Umbilical cord (tissue), 2 donors: ENCODE results near the gene CLDN5. TPM values are rescaled to one million over a fixed set of nuclear protein-coding genes. Genes with fewer than 3 reads are reported as not detected.
"Not testable (repeated sequence)": the region's sequence is repeated elsewhere in the genome, so short reads cannot be mapped to it uniquely, and the experiment has no call there.

Experiments
- DNase-seq: peaks from one replicate; pipeline ENCODE4 v3.0.0-alpha.2; 2015; ENCODE audit warnings: low spot score
- total RNA-seq: library from RNA; depleted of rRNA; stranded (reverse); fragments of >200 nt; gene quantifications from one replicate; pipeline ENCODE4 v1.2.3, GENCODE V29; 2014; ENCODE audit warnings: low replicate concordance; ENCODE audit not compliant: insufficient read depth

The CLDN5 gene
- total RNA-seq, 1 donor from 2014 or later, result 8.7 TPM

DNA sequence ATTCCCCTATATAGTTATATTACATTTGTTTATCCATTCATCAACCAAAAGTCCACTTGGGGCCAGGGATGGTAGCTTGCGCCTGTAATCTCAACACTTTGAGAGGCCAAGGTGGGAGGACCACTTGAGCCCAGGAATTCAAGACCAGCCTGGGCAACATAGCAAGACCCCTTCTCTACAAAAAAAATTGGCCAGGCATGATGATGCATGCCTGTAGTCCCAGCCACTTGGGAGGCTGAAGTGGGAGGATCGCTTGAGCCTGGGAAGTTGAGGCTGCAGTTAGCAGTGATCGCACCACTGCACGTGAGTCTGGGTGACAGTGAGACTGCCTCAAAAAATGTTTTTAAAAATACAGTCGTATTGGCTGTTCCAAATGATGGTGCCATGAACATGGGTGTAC, 24.2 kb upstream of the CLDN5 start:
- DNase-seq, result not testable (repeated sequence)

GRCh38 chr22:19547620-19548019, 23.4 kb upstream of the CLDN5 start:
- no peak for DNase-seq

GRCh38 chr22:19546680-19547079, 22.5 kb upstream of the CLDN5 start:
- no peak for DNase-seq

DNA sequence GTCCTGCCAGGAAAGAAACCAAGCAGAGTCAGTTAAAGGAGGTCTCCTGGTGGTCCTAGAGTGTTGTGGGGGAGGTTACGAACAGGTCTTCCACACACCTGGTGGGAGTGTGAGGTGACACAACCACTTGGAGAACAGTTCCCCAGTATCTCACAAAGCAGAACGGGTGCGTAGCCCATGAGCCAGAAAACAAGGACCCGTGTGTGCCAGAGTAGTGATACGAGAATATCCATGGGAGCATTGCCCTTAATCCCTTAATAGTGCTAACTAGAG, 21.7 kb upstream of the CLDN5 start:
- DNase-seq, result no peak

DNA sequence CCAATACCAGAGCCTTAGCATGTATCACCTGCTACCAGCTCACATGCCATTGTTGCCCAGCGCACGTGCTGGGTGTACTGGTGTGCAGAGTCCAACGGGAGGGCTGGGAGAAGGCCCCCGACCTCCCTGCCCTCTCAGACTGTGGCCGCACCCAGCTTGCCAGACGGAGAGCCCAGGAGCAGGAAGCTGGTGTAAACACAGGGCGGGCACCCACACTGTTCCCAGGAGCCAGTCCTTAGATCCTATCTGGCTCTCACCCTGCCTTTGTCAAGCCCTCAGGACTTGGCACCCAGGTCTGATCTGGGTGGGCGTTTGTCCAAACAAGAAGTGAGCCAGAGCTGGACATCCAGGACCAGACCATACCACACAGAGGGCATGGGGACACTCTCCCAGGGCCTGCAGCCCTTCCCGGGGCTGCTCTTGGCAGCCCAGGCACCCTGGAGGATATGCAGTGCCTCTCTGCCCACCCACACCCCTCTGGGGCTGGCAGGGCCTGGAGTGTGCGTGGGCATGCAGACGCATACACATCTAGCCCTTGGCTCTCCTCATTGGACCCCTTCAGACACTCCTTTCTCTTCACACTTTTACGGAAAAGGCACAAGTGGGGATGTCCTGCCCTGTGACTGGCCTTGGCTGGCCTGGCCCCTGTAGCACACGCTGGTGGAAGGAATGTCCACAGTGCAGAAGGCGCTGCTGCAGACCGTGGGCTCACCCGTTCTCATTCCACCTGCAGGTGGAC, 19.9 kb upstream of the CLDN5 start:
- DNase-seq, result no peak

DNA sequence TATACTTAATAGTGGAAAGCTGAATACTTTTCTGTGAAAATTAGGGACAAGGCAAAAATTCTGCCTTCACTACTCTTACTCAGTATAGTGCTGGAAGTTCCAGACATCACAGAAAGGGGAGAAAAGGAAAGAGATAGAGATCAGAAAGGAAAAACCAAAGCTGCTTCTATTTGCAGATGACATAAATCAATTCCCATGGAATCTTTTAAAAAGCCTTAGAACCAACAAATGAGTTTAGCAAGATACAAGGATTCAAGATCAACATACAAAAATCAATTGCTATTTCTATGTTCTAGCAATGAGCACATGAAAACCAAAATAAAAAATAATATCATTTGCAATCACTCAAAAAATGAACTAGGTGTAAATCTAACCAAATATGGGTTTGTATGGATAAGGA, 16.2 kb upstream of the CLDN5 start:
- no peak for DNase-seq

DNA sequence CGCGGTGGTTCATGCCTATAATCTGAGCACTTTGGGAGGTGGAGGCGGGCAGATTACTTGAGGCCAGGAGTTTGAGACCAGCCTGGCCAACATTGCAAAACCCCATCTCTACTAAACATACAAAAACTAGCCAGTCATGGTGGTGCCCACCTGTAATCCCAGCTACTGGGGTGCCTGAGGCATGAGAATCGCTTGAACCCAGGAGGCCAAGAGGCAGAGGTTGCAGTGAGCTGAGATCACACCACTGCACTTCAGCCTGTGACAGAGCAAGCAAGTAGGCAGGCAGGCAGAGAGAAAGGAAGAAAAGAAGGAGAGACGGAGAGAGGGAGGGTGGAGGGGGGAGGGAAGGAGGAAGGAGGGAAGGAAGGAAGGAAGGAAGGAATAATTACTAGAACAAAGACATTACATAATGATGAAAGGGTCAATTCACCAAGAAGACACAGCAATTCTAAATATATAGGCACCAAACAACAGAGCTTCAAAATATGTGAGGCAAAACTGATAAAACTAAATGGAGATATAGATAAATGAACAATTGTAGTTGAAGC, 13.8 kb upstream of the CLDN5 start:
- no peak for DNase-seq

DNA sequence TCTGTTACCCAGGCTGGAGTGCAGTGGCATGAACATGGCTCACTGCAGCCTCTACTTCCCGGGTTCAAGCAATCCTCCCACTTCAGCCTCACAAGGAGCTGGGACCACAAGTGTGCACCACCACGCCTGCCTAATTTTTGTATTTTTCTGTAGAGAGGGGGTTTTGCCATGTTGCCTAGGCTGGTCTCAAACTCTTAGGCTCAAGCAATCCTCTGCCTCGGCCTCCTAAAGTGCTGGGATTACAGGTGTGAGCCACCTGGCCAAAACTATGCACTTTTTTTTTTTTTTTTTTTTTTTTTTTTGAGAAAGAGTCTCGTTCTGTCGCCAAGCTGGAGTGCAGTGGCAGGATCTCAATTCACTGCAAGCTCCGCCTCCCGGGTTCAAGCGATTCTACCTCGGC, 12.4 kb upstream of the CLDN5 start:
- no peak for DNase-seq

- DNase-seq, result no peak
Observed at GRCh38 chr22:19535001-19535400, 10.8 kb upstream of the CLDN5 start.

DNA sequence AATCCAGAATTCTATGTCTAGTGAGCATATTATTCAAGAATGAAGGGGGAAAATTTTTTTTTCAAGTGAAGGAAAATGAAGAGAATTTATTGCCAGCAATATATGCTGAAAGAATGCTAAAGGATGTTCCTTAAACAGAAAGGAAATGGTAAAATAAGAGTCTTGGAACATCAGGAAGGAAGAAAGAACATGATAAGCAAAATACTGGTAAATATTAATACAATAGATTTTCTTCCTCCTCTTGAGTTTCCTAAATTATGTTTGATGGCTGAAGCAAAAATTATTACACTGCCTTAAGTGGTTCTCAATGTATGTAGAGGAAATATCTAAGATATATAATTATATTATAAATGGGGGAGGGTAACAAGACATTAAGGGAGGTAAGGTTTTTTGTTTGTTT, 9.6 kb upstream of the CLDN5 start:
- no peak for DNase-seq

- DNase-seq, result no peak
Observed at GRCh38 chr22:19533049-19533626, 8.9 kb upstream of the CLDN5 start.

- not testable (repeated sequence) for DNase-seq
Observed at GRCh38 chr22:19531327-19531726, 7.1 kb upstream of the CLDN5 start.

GRCh38 chr22:19530751-19531150, 6.5 kb upstream of the CLDN5 start:
- DNase-seq, result no peak

DNA sequence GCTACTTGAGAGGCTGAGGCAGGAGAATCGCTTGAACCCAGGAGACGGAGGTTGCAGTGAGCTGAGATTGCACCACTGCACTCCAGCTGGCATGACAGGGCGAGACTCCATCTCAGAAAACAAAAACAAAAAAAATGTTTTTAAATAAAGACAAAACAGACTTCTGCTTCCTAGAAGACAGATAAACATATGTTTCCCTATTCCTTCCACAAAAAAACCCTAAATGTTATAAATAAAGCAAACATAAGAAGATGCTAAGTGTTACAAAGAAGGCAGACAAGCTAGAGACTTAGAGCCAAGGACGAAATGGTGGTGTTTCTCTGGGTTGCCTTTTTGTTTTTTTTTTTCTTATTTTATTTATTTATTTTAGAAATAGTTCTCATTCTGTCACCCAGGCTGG, 5.6 kb upstream of the CLDN5 start:
- DNase-seq, result no peak

DNA sequence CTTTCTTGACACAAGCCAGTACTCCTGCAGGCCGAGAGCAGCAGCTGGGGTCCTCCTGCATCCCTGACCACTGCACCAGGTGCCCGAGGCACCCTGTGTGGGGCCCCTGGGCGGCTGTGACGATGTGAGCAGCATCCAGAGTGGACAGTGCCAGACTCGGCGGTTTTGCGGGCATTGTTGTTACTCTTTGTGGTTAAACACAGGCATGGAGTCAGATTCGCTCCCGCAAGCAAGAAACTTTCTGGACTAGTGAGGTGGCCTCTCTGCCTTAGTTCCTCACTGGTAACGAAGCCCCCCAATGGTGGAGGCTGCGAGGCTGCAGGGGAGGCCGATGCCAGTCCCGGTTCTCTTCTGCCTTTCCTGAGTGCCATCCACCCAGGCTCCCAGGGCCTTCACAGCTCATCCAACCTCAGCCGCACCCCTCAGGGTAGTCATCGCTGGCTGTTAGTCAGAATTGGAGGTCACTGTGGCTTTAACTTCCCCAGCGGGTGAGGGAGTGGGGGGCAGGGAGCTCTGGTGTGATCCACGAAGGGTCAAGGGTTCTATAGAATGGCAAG, 3.7 kb upstream of the CLDN5 start:
- no peak for DNase-seq

DNA sequence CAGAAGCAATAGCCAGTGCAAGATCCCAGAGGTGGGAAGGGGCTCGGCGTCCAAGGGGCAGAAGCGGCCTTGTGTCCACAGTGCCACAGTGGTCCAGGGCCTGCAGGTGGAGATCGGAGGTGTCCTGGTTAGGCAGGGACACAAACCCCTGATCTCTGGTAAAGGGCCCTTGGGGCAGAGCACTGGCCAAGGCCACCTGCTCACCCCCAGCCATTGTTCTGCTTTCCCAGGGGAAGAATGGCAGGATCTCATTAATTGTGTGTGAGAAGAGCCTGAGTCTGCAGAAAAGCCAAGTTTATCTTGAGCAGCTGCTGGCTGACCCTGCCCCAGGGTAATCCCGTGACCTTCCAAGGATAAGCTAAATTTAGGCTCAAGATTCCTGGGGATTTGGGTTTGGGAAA, 3.1 kb upstream of the CLDN5 start:
- DNase-seq, result no peak

DNA sequence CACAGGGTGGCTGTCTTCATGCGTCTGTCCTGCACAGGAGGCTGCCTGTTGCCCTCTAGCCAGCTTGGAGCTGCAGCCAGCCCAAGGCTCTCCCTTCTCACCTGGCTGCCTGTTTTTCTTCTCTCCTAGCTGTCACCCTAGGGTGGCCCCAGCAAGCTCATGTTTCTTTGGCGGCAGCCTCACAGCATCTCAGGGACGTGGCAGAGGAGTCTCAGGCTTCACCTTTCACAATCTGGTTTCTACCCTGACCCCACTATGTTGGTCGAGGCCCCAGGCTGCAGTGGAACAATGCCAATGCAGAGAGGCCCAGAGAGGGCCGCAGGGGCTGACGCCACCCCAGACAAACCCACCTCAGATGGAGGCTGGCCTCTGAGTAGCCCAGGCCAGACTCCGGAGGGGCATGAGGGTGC, 2.5 kb upstream of the CLDN5 start:
- DNase-seq, result no peak

- no peak for DNase-seq
Observed at GRCh38 chr22:19526076-19526701, 2.0 kb upstream of the CLDN5 start.

DNA sequence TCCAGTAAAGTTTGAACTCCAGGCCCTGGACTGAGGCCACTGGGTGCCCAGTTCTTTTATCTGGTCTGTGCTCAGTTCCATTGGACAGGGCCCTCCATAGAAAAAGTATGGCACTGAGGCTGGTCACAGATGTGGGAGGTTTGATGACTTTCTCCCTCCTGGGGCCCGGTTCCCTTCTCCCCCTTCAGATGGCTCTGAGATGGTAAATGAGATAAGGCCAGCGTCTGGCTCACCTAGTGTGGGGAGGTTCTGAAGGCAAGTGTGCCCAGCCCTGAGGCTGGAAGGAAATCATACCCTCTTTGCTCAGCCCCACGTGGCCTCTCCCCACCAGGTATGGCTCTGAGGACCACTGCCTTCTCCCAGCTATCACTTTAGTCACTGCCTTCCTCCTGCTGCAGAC, 1.5 kb upstream of the CLDN5 start:
- no peak for DNase-seq

DNA sequence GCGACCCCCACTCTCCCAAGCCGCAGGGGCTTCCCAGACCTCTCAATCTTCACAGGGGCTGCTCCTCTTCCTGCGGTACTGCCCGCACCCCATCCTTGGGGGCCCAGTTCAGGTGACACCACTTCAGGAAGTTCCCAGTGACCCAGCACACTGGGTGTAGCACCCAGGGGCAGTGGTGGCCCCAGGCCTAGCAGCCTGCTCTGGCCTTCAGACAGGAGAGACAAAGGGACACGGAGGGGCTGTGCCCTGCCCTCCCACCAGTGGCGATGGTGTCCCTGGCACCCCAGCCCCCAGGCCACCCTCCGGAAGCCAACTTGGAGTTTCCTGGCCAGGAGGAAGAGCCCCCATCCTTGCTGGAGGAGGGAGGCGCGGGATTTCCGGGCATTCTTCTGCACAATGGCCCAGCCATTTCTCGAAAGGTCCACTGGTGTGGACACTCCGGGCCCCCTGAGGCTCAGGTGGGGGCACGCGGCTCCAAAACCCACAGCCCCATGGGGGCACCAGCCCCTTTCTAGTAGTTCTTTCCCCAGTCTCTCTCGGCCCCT, 978 bp upstream of the CLDN5 start:
- no peak for DNase-seq

DNA sequence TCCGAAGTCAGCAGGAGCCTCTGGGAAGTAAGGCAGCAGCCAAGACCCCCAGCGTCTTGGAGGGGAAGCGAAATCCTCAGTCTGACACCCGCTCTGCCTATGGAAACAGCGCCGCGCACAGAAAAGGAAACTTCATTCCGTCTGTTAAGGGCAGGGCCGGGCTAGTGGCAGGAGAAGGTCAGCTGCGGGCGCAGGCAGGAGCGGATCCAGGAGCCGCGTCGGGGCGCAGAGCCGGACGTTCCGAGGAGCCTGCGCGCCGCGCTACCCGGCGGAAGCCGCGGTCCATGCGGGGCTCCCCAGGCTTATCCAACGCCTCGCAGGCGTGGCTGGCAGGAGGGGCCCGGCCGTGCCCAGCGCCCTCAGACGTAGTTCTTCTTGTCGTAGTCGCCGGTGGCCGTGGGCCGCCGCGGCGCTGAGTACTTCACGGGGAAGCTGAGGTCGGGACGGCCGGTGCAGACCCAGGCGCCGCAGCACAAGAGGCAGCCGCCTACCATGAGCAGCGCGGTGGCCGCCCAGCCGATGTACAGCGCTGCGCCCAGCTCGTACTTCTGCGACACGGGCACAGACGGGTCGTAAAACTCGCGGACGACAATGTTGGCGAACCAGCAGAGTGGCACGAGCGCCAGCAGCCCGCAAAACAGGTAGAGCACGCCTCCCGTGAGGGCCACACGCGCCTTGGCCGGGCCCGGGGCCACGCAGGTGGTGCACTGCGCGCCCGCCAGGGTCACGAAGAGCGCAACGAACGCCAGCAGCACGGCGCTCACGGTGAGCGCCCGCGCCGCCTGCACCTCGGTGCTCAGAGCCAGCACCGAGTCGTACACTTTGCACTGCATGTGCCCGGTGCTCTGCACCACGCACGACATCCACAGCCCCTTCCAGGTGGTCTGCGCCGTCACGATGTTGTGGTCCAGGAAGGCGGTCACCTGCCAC, 705 bp downstream of the CLDN5 start:
- no peak for DNase-seq

GRCh38 chr22:19522881-19523239, 1.4 kb downstream of the CLDN5 start:
- DNase-seq, result no peak
